ENCODE results near the gene PCYT1A. TPM values are rescaled to one million over a fixed set of nuclear protein-coding genes. Genes with fewer than 3 reads are reported as not detected.

Gene PCYT1A
- total and polyA plus RNA-seq, 2 of the 13 experiments (the other 11 are each of a cell fraction or from before 2014, with no cell fraction given) = 26.4 to 45.3 TPM

GRCh38 chr3:196227629-196228493, 59.7 kb downstream of the PCYT1A start (continued):
- TF ChIP-seq RBM22 (optimal IDR thresholded peaks at IDR 0.05; ENCODE audit: low read length) (no peak), KDM3A (CRISPR knock-in tag; IDR thresholded peaks at IDR 0.05; ENCODE audit: low read depth) (0 out of 2 replicates have a peak, but pooled peaks have one; percentile 34), SPEN (CRISPR knock-in tag; IDR thresholded peaks at IDR 0.05; ENCODE audit: low read depth) (peak; percentile 53; the same call in 1 of the 2 replicates), FOSL2 (CRISPR knock-in tag; IDR thresholded peaks at IDR 0.05) (0 out of 2 replicates have a peak, but pooled peaks have one; percentile 8), ZNF33B (CRISPR knock-in tag; IDR thresholded peaks at IDR 0.05) (no peak), NCOA1 (CRISPR knock-in tag; IDR thresholded peaks at IDR 0.05) (no peak), KLF6 (CRISPR knock-in tag; IDR thresholded peaks at IDR 0.05) (0 out of 2 replicates have a peak, but pooled peaks have one; percentile 47), RXRB (CRISPR knock-in tag; IDR thresholded peaks at IDR 0.05; ENCODE audit: borderline replicate concordance) (peak; percentile 90), HDAC2 (CRISPR knock-in tag; IDR thresholded peaks at IDR 0.05) (peak; percentile 73), TBX3 (IDR thresholded peaks at IDR 0.05; ENCODE audit: borderline replicate concordance) (no peak), GATAD2A (CRISPR knock-in tag; IDR thresholded peaks at IDR 0.05) (peak; percentile 80), HOMEZ (CRISPR knock-in tag; IDR thresholded peaks at IDR 0.05; ENCODE audit: low read depth) (peak; percentile 12; the same call in 1 of the 2 replicates), ARID2 (CRISPR knock-in tag; IDR thresholded peaks at IDR 0.05; ENCODE audit: borderline replicate concordance) (no peak), PHF20 (CRISPR knock-in tag; IDR thresholded peaks at IDR 0.05) (no peak), ZNF180 (CRISPR knock-in tag; IDR thresholded peaks at IDR 0.05; ENCODE audit: borderline replicate concordance, low read depth) (no peak), RCOR2 (CRISPR knock-in tag; IDR thresholded peaks at IDR 0.05) (peak; percentile 69), ZNF605 (CRISPR knock-in tag; IDR thresholded peaks at IDR 0.05) (peak; percentile 86), SOX6 (IDR thresholded peaks at IDR 0.05) (no peak), SOX6 (CRISPR knock-in tag; IDR thresholded peaks at IDR 0.05) (peak; percentile 44; the same call in 1 of the 2 replicates), ZNF747 (CRISPR knock-in tag; IDR thresholded peaks at IDR 0.05; ENCODE audit: borderline replicate concordance) (no peak), ETV5 (CRISPR knock-in tag; IDR thresholded peaks at IDR 0.05; ENCODE audit: borderline replicate concordance) (peak; percentile 85; the same call in 1 of the 2 replicates), ZBTB25 (CRISPR knock-in tag; IDR thresholded peaks at IDR 0.05) (0 out of 2 replicates have a peak, but pooled peaks have one; percentile 19), KDM5B (CRISPR knock-in tag; IDR thresholded peaks at IDR 0.05; ENCODE audit: borderline replicate concordance) (peak; percentile 79; the same call in 1 of the 2 replicates), ZNF276 (CRISPR knock-in tag; IDR thresholded peaks at IDR 0.05; ENCODE audit: low read depth) (0 out of 2 replicates have a peak, but pooled peaks have one; percentile 50), IRX3 (CRISPR knock-in tag; IDR thresholded peaks at IDR 0.05; ENCODE audit: borderline replicate concordance, low read depth) (0 out of 2 replicates have a peak, but pooled peaks have one; percentile 28), NCOA2 (CRISPR knock-in tag; IDR thresholded peaks at IDR 0.05) (peak; percentile 51; the same call in 1 of the 2 replicates), FOXA3 (CRISPR knock-in tag; IDR thresholded peaks at IDR 0.05) (0 out of 2 replicates have a peak, but pooled peaks have one; percentile 40), TCF7L2 (IDR thresholded peaks at IDR 0.05; ENCODE audit: low read depth, low read length) (no peak)
